Hepatocyte (in vitro differentiated cells): ENCODE data around the gene RNF213.

ENCODE experiments used
- EZH2 ChIP-seq: fragments of 200-600 bp; sonication (generic); IDR thresholded peaks from 2 replicates; pipeline ENCODE4 v1.6.1; 2016; ENCODE audit warnings: antibody characterized with exemption, mild to moderate bottlenecking, borderline replicate concordance
- EZH2phosphoT487 ChIP-seq: fragments of 200-600 bp; sonication (generic); IDR thresholded peaks from one replicate; pipeline ENCODE4 v1.6.1; 2018; ENCODE audit warnings: antibody characterized with exemption, mild to moderate bottlenecking, low read depth, moderate library complexity; ENCODE audit not compliant: unreplicated experiment, severe bottlenecking
- TF ChIP-seq, protein P1 (sequence below): fragments of 200-600 bp; sonication (generic); IDR thresholded peaks from 2 replicates; pipeline ENCODE4 v1.5.1; 2016; ENCODE audit warnings: antibody characterized with exemption, mild to moderate bottlenecking; ENCODE audit not compliant: poor library complexity

GRCh38 chr17:80269405-80269807, 8.8 kb downstream of the RNF213 start:
- TF ChIP-seq, protein P1, sequence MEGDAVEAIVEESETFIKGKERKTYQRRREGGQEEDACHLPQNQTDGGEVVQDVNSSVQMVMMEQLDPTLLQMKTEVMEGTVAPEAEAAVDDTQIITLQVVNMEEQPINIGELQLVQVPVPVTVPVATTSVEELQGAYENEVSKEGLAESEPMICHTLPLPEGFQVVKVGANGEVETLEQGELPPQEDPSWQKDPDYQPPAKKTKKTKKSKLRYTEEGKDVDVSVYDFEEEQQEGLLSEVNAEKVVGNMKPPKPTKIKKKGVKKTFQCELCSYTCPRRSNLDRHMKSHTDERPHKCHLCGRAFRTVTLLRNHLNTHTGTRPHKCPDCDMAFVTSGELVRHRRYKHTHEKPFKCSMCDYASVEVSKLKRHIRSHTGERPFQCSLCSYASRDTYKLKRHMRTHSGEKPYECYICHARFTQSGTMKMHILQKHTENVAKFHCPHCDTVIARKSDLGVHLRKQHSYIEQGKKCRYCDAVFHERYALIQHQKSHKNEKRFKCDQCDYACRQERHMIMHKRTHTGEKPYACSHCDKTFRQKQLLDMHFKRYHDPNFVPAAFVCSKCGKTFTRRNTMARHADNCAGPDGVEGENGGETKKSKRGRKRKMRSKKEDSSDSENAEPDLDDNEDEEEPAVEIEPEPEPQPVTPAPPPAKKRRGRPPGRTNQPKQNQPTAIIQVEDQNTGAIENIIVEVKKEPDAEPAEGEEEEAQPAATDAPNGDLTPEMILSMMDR = no peak
- TF ChIP-seq EZH2 = no peak
- no peak for TF ChIP-seq EZH2phosphoT487
